T-helper 1 cell treated with Interleukin-12 subunit alpha and Interleukin-12 subunit beta and Interleukin-4 antibody, amounts not matched to agents 30 ng/mL and 1 ng/mL, for 36 hours (primary cell): ENCODE data around the gene RNF121. TPM values are rescaled to one million over a fixed set of nuclear protein-coding genes. Genes with fewer than 3 reads are reported as not detected.
"Not testable (repeated sequence)": the region's sequence is repeated elsewhere in the genome, so short reads cannot be mapped to it uniquely, and the experiment has no call there.

Source experiments
- intact Hi-C: fragments of 100-400 bp; cut with micrococcal nuclease; formaldehyde crosslinking; loops from one replicate; pipeline ENCODE4 v1.15.1; 2024
- total RNA-seq: library from RNA; stranded (reverse); gene quantifications from 2 replicates; pipeline ENCODE4 v1.2.3, GENCODE V29; 2022

Gene RNF121
- 37.3 and 41.2 TPM in 2 replicates for total RNA-seq

DNA sequence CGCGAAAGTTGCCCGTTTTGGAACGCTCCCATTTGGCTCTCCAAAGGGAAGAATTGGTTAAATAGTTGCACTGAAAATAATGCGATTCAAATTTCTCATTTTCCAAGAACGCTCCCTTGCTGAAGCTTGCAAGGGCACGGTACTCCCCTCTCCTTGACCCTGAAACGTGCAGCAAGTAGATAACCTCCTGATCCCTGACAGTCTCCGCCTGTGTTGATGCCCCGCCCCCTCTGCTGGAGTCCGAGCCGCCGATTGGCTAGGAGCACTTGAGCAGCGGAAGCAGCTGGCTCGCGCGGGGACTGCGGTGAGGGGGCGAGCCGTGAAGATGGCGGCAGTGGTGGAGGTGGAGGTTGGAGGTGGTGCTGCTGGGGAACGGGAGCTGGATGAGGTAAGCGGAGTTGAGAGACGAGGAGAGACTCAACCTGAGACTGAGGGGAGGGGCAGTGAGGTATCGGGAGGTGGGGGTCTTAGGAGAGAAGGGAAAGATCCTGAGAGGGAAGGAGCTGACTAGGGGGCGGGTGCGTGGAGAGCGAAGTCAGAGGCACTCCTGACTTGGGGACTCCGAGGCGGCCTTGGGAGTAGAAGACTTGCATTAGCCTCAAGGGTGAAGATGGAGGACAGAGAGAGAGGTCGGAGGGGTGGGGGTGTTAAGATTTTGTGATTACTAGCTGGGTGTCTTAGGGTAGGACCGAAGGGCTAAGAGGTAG, at the start of gene RNF121:
Gene RNF121 (plus strand): TSS at position 310 of the 707 bp plus-strand sequence. CDS start 16 bp downstream, at position 326.
- intact Hi-C loops, result loop anchor here (1.0 to 2.0 kb wide), 11 partner anchors 48 to 505 kb away; partner anchors contain the start of genes ANAPC15, CLPB, LAMTOR1 and LRRC51

DNA sequence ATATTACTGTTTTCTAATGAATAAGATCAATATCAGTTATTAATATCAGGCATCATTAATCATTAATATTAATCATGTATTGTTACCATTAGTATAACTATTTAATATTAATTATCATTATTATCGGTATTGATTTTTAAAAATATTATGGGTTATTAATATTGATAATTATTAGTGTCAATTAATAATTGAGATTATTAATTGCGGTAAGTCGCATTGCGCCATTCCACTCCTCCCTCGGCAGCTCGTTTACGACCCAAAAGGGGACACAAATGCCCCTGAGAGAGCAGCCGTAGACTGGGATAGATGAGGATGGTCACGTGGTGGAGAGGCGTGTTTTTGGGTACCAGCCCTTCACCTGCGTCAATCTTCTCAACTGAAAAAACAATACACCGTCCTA, 43.0 kb upstream of the RNF121 start:
- intact Hi-C loops, result not testable (repeated sequence)

- intact Hi-C loops, result not testable (repeated sequence)
Measured at GRCh38 chr11:71888335-71889010, 40.4 kb upstream of the RNF121 start.

DNA sequence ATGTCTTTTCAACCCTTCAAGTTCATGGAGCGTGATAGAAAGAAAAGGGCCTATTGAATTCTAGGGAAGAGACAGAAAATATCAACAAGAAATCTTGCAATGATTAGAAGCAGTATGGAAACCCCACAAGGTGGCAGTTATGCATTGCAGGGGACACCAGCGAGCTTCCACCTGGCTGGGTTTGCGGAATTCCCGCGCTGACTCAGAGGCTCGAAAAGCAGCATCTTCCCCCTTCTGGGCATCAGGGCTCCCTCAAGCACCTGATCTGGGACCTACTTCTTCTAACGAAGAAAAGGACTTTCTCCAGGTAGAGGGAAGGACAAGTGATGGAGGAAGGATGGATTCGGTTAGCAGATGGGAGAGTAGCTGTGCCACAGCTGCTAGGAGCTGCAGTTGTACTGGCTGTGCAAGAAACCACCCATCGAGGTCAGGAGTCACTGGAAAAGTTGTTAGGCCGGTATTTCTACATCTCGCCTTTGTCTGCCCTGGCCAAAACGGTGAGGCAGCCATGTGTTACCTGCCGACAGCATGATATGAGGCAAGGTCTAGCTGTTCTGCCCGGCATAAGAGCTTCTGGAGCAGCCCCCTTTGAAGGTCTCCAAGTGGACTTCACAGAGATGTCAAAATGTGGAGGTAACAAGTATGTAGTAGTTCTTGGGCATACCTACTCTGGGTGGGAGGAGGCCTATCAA, 39.5 kb upstream of the RNF121 start:
- intact Hi-C loops, result not testable (repeated sequence)

DNA sequence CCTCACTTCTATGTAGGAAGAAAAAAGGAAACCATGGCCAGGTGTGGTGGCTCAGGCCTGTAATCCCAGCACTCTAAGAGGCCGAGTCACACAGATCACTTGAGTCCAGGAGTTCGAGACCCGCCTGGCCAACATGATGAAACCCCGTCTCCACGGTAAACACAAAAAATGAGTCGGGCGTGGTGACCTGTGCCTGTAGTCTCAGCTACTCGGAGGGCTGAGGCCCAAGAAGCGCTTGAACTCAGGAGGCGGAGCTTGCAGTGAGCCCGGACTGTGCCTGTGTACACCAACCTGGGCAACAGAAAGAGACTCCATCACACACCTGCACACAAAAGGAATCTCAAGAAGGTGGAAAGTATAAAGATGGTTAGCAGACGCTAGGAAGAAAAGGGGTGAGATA, 32.9 kb upstream of the RNF121 start:
- intact Hi-C loops, result no loop called here

DNA sequence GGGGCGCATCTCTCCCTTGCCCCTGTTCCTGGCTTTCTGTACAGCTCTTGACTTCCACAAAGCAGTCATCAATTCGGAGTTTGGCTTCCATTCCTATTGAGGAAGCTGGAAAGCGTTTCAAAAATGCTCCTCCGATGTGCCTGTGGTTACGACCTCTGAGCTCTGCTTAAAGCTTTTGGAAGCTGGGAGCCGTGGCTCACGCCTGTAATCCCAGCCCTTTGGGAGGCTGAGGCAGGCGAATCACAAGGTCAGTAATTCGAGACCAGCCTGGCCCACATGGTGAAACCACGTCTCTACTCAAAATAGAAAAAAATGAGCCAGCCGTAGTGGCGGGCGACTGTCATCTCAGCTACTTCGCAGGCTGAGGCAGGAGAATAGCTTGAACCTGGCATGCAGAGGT, 27.7 kb upstream of the RNF121 start:
- intact Hi-C loops, result not testable (repeated sequence)

- intact Hi-C loops, result no loop called here
Measured at GRCh38 chr11:71908218-71908617, 20.6 kb upstream of the RNF121 start.

- intact Hi-C loops, result not testable (repeated sequence)
Measured at GRCh38 chr11:71910775-71911174, 18.1 kb upstream of the RNF121 start.

DNA sequence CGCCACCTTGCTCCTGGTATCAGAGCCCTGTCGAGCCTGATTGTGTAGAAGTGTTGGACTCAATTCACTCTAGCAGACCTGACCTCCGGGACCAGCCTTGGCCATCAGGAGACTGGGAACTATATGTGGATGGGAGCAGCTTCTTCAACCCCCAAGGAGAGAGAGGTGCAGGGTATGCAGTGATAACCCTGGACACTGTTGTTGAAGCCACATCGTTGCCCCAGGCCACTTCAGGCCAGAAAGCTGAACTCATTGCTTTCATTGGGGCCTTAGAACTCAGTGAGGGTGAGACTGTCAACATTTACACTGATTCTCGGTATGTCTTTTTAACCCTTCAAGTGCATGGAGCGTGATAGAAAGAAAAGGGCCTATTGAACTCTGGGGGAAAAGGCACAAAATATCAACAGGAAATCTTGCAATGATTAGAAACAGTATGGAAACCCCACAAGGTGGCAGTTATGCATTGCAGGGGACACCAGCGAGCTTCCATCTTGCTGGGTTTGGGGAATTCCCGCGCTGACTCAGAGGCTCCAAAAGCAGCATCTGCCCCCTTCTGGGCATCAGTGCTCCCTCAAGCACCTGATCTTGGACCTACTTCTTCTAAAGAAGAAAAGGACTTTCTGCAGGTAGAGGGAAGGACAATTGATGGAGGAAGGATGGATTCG, 17.4 kb upstream of the RNF121 start:
- intact Hi-C loops, result not testable (repeated sequence)

- intact Hi-C loops, result not testable (repeated sequence)
Measured at GRCh38 chr11:71911986-71912340, 16.9 kb upstream of the RNF121 start.

DNA sequence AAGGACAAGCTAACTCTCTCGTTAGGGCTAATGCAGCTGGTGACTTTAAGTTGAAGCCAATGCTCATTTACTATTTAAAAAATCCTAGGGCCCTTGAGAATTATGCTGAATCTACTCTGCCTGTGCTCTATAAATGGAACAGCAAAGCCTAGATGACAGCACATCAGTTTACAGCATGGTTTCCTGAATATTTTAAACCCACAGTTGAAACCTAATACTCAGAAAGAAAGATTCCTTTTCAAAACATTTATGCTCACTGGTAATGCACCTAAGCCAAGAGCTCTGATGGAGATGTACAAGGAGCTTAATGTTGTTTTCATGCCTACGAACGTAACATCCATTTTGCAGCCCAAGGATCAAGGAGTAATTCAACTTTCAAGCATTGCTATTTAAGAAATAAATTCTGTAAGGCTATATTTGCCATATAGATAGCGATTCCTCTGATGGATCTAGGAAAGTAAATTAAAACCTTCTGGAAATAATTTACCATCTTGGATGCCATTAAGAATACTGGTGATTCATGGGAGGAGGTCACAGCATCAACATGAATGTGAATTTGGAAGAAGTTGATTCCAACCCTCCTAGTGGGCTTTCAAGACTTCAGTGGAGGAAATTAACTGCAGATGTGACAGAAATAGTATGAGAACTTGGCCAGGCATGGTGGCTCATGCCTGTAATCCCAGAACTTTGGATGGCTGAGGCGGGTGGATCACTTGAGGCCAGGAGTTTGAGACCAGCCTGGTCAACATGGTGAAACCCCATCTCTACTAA, 14.9 kb upstream of the RNF121 start:
- intact Hi-C loops, result no loop called here

- intact Hi-C loops, result no loop called here
Measured at GRCh38 chr11:71914617-71915189, 14.1 kb upstream of the RNF121 start.

DNA sequence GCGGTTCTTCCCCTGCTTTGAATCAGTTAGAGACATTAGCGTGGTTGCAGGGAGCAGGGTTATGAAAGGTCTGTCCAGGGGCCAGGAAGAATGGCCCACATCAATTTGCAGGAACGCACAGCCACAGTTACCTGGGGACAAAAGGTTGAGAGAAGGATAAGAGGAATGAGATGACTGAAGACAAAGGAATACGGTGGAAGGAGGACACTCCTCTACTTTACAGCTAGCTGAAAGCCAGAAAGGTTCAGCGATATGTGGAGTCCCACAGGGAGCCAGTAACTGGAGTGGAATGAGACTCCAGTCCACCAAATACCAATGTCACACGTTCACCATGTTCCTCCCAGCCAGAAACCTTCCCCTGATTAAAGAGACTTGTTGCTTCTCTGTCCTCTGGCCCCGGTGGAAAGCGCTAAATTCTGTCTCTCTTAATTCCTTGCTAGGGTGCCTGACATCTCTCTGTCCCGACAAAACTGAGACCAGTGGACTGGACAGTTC, 11.2 kb upstream of the RNF121 start:
- intact Hi-C loops, result no loop called here

DNA sequence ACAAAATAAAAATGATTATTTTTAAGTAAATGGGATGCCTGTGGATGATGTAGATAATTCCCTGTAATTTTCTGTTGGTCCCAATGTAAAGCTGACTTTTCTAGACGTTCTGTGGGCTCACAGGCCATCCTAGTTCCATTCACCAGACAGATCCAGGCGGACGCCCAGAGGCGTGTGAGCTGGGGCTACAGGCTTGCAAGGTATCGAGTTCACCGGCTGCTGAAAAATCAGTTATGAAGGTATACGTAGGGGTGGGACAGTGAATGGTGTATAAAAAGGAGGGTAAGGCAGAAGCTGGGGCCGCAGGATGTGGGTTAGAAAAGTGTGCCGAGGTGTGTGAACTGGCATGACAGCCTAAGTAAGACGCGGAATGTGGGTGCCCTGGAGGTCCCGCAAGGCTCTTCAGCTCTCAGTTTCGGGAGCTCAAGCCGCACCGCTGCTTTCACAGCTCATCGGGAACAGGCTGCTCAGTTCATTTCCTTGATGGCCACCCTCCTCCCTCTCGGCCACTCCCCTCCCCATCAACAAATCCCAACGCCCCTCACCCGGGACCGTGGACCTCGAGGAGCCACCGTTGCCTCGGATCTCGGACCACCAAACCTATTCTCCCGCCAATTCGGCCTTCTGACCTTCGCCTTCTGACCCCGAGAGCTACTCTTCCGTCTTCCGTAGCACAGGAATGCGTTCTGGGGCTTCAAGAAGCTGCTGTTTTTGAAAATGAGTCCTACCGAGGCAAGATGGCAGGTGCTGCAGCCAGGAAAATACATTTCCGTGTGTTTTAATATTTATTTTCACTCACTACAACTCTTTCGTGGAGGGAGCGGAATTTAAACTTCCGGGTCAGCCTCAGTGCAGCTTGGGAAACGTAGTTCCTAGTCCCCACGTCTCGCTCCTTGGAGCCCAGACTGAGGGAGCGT, 768 bp upstream of the RNF121 start, which contains the start of gene XNDC1N:
Gene XNDC1N (minus strand): TSS at position 775 of the 917 bp plus-strand sequence. CDS start 5,241 bp downstream, outside the sequence.
- intact Hi-C loops, result loop anchor here (1.0 to 2.0 kb wide), 11 partner anchors 49 to 506 kb away; partner anchors contain the start of genes ANAPC15, CLPB, LAMTOR1 and LRRC51

DNA sequence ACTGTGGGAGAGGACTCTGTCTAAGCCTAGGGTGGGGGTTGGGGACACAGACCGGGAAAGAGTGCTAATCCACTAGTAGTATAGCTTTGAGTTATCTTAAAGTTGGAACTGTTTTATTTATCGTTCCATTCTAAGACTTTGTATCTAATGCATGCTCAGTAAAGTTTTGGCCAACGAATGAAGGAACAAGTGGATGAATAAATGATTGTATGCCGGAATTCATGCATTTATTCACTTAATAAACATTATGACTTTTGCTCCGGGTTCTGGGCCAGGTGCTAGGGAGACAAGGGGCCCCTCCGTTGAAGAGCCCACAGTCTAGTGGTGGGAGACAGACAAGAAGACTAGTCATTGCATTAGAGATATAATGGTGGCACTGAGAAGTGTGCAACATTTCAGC, 645 bp downstream of the RNF121 start:
- intact Hi-C loops, result loop anchor here (2.0 kb wide), 2 partner anchors 47 to 477 kb away; partner anchors contain the start of gene NADSYN1

GRCh38 chr11:71930556-71931244, 1.9 kb downstream of the RNF121 start:
- intact Hi-C loops, result no loop called here

DNA sequence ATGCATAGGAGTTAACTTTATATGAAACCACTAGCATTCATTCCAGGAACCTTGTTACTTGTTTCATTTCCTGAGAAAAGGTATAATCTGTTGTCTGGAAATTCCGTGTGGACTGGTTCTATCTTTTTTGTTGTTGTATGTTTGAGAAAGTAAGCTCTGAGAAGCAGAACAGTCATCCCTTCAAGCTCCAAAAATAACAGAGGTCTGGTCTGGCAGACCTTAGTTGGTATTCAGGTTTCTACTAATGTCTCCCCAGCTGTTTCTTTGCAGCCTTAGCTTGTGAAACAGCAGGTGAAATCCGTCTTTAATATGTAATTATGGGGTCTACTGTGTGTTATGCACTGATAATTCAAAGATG, 2.4 kb downstream of the RNF121 start:
- intact Hi-C loops, result no loop called here

DNA sequence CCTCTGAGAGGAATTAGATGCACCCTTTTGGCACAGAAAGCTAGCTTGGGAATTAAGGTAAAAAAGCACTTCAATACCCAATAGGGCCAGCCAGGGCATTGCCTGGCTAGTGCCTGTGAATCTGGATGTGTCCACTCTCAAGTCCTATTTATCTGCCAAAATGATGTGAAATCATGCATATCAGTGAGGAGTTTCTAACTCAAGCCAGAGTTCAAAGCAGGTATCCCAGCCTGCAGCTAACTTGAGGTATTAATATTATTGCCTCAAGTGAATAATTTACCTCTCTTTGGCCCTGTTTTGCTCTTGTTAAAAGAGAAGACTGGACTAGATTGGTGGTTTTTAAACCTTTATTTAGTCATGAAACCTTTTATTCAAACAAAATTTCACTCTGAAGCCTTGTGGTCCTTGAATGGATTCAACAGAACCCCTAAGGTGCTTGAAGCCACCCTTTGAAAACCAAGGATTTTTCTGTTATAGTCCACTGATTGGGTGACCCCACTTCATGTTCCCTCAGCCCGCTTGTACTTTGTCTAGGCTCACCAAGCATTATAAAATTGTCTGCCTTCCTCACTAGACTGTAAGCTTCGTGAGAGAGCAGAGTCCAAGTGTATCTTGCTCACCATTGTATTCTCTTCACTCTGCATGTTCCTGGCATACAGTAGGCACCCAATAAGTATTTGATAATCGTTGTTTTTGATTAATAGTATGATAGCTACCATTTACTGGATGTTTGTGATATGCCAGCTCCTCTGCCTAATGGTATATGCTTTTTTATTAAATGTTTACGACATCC, 4.5 kb downstream of the RNF121 start:
- intact Hi-C loops, result no loop called here
